SU-DHL-6 (cell line): ENCODE results near the gene HSD17B12.

Source experiments
- H2AFZ ChIP-seq: fragments of 200-600 bp; sonication (generic); 2 replicates; pipeline ENCODE4 v1.6.1; 2014; ENCODE audit warnings: low read depth, mild to moderate bottlenecking, moderate library complexity, mixed read lengths, antibody characterized with exemption, low read length; ENCODE audit not compliant: severe bottlenecking
- H3F3A ChIP-seq: fragments of 200-600 bp; shearing (Covaris generic); 2 replicates; pipeline ENCODE4 v1.6.0; 2016; ENCODE audit warnings: antibody characterized with exemption, mild to moderate bottlenecking; ENCODE audit not compliant: insufficient read depth
- H3K27ac ChIP-seq: fragments of 200-600 bp; sonication (generic); 2 replicates; pipeline ENCODE4 v1.5.1; 2016; ENCODE audit warnings: low read depth, mild to moderate bottlenecking, low read length, moderate library complexity, mixed read lengths
- H3K27me3 ChIP-seq: fragments of 200-600 bp; sonication (generic), shearing (Covaris generic); 2 replicates; pipeline ENCODE4 v1.6.0; 2014; ENCODE audit warnings: mild to moderate bottlenecking, low read length
- H3K36me3 ChIP-seq: fragments of 200-600 bp; sonication (generic); 2 replicates; pipeline ENCODE4 v1.6.1; 2014; ENCODE audit warnings: mild to moderate bottlenecking, low read length, mixed read lengths
- H3K4me2 ChIP-seq: fragments of 300-600, 200-600 bp; shearing (Covaris generic), sonication (generic); 2 replicates; pipeline ENCODE4 v1.6.0; 2014; ENCODE audit warnings: low read length, low read depth, mild to moderate bottlenecking; ENCODE audit not compliant: poor library complexity, severe bottlenecking
- H3K4me3 ChIP-seq: fragments of 200-600 bp; sonication (generic); 2 replicates; pipeline ENCODE4 v1.5.1; 2014; ENCODE audit warnings: antibody characterized with exemption, low read length, mild to moderate bottlenecking, mixed read lengths; ENCODE audit not compliant: insufficient read depth, poor library complexity, severe bottlenecking
- H3K79me2 ChIP-seq: fragments of 200-600 bp; sonication (generic); 2 replicates; pipeline ENCODE4 v1.6.1; 2014; ENCODE audit warnings: mild to moderate bottlenecking, low read length, moderate library complexity; ENCODE audit not compliant: insufficient read depth
- H3K9ac ChIP-seq: fragments of 200-600 bp; sonication (generic); 2 replicates; pipeline ENCODE4 v1.7.0; 2014; ENCODE audit warnings: mild to moderate bottlenecking, low read length
- H3K9me2 ChIP-seq: fragments of 200-600 bp; sonication (generic); replicated peaks from 2 replicates; pipeline ENCODE4 v1.6.1; 2014; ENCODE audit warnings: low read length; ENCODE audit not compliant: insufficient read depth
- H3K9me3 ChIP-seq: fragments of 200-600 bp; sonication (generic); 2 replicates; pipeline ENCODE4 v1.6.1; 2014; ENCODE audit warnings: low read length, mixed read lengths; ENCODE audit not compliant: insufficient read depth
- H4K20me1 ChIP-seq: fragments of 200-600 bp; sonication (generic); 2 replicates; pipeline ENCODE4 v1.6.1; 2014; ENCODE audit warnings: low read depth, mild to moderate bottlenecking, antibody characterized with exemption, low read length, moderate library complexity, mixed read lengths
- CTCF ChIP-seq: fragments of 200-600 bp; sonication (generic); IDR thresholded peaks from one replicate; pipeline ENCODE4 v1.5.1; 2017; ENCODE audit warnings: antibody characterized with exemption, mild to moderate bottlenecking, low read length, moderate library complexity; ENCODE audit not compliant: insufficient read depth, poor library complexity, severe bottlenecking
- EZH2phosphoT487 ChIP-seq: fragments of 200-600 bp; sonication (generic), shearing (Covaris generic); conservative IDR thresholded peaks from 2 replicates; pipeline ENCODE4 v1.6.1; 2018; ENCODE audit warnings: mild to moderate bottlenecking, antibody characterized with exemption, low read length, moderate library complexity, mixed read lengths

The HSD17B12 gene

DNA sequence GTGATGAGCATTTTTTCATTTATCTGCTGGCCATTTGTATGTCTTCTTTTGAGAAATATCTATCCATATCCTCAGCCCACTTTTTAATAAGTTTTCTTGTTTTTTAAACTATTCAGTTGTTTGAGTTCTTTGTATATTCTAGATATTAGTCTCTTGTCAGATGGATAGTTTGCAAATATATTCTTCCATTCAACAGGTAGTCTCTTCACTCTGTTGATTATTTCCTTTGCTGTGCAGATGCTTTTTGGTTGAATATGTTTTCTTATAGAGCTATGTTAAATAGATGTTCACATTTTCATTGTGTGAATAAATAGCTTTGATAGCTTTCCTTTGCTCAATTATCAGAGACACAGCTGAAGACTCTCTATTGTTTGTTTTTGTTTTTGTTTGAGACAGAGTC, 131.9 kb downstream of the HSD17B12 start:
- no peak overlapping the region for H2AFZ ChIP-seq
- no peaks in the 10 kb centered on the region for H3K27me3 ChIP-seq
- TF ChIP-seq CTCF (no peak), EZH2phosphoT487 (no peak)
- H3K9ac ChIP-seq, result no peak overlapping the region
- H3K9me2 ChIP-seq, result no peaks in the 10 kb centered on the region
- H3K9me3 ChIP-seq, result no peaks in the 10 kb centered on the region
- no peaks in the 10 kb centered on the region for H3K79me2 ChIP-seq
- peaks cover 13% of the 10 kb centered on the region; the same call in 1 of the 2 replicates for H3K36me3 ChIP-seq
- no peaks in the 10 kb centered on the region for H3F3A ChIP-seq
- H3K27ac ChIP-seq, result no peak overlapping the region
- no peak overlapping the region for H3K4me2 ChIP-seq
- no peaks in the 10 kb centered on the region for H4K20me1 ChIP-seq
- no peak overlapping the region for H3K4me3 ChIP-seq

DNA sequence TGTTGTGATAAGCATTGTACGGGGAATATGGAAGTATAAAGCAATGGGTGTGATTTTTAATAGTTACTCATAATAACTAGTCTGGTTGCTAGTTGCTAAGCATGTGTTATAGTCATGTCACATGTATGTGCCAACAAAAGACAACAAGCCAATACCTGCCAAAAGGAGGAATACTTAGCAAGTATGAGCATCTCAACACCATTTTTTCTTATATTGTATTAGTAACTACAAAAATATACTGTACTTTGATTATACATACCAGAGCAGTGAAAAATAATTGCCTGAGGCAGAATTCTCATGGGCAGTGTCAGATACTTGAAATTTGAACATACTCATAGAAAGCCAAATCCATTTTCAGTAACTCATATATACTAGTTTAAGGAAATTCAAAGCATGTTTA, 137.7 kb downstream of the HSD17B12 start:
- Histone ChIP-seq H3K79me2 (no peaks in the 10 kb centered on the region), H3K36me3 (peaks cover 28% of the 10 kb centered on the region; the same call in 1 of the 2 replicates), H3F3A (no peaks in the 10 kb centered on the region), H3K9ac (no peak overlapping the region), H3K9me2 (no peaks in the 10 kb centered on the region), H3K9me3 (no peaks in the 10 kb centered on the region), H3K4me3 (no peak overlapping the region), H2AFZ (no peak overlapping the region), H3K4me2 (no peak overlapping the region), H3K27me3 (no peaks in the 10 kb centered on the region), H4K20me1 (no peaks in the 10 kb centered on the region), H3K27ac (no peak overlapping the region)
- no peak for TF ChIP-seq CTCF
- TF ChIP-seq EZH2phosphoT487, result no peak

DNA sequence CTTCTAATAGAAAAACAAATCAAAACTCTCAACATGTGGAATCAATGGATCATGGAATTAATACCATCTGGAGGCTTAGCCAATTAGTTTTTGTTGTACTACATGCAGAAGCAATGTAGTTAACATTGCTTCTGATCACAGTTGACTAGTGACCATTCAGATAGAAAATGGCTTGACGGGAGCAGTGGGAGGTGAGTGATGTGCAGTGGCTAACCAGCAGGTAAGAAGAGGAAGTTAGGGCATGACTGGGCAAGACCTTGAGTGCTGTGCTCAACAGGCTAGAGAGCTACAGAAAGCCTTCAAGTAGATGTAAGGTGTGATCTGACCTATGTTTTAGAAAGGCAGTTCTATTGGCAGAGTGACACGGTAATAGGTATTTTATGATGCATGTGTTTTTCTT, 139.4 kb downstream of the HSD17B12 start:
- H2AFZ ChIP-seq, result no peak overlapping the region
- H3K9me3 ChIP-seq, result no peaks in the 10 kb centered on the region
- H3K9ac ChIP-seq, result no peak overlapping the region
- no peaks in the 10 kb centered on the region for H3K9me2 ChIP-seq
- no peaks in the 10 kb centered on the region for H3F3A ChIP-seq
- H3K79me2 ChIP-seq, result no peaks in the 10 kb centered on the region
- H3K27ac ChIP-seq, result no peak overlapping the region
- peaks cover 28% of the 10 kb centered on the region; the same call in 1 of the 2 replicates for H3K36me3 ChIP-seq
- H4K20me1 ChIP-seq, result no peaks in the 10 kb centered on the region
- H3K4me2 ChIP-seq, result no peak overlapping the region
- no peaks in the 10 kb centered on the region for H3K27me3 ChIP-seq
- TF ChIP-seq EZH2phosphoT487 (no peak), CTCF (no peak)
- no peak overlapping the region for H3K4me3 ChIP-seq

DNA sequence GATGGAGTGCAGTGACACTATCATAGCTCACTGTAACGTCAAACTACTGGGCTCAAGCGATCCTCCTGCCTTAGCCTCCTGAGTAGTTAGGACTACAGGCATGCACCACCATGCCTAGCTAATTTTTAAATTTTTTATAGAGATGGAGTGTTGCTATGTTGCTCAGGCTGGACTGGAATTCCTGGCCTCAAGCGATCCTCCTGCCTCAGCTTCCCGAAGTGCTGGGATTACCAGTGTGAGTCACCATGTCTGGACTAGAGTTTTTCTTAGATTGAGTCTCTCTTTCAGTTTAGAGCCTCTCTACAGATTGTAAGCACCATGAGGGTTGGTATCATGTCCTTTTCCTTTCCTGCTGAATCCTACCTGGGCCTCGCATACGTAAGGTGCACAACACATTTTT, 142.8 kb downstream of the HSD17B12 start:
- H3K27ac ChIP-seq, result no peak overlapping the region
- H3F3A ChIP-seq, result no peaks in the 10 kb centered on the region
- no peaks in the 10 kb centered on the region for H3K27me3 ChIP-seq
- no peak overlapping the region for H3K9ac ChIP-seq
- H3K9me2 ChIP-seq, result no peaks in the 10 kb centered on the region
- no peak overlapping the region for H3K4me2 ChIP-seq
- no peaks in the 10 kb centered on the region for H3K79me2 ChIP-seq
- no peaks in the 10 kb centered on the region for H3K9me3 ChIP-seq
- H3K4me3 ChIP-seq, result no peak overlapping the region
- TF ChIP-seq CTCF (no peak), EZH2phosphoT487 (no peak)
- H3K36me3 ChIP-seq, result peaks cover 12% of the 10 kb centered on the region; the same call in 1 of the 2 replicates
- H4K20me1 ChIP-seq, result no peaks in the 10 kb centered on the region
- no peak overlapping the region for H2AFZ ChIP-seq
